HK-2 (cell line): ENCODE measurements around the gene ZNF783.
"Not testable (repeated sequence)": the region's sequence is repeated elsewhere in the genome, so short reads cannot be mapped to it uniquely, and the experiment has no call there.

Experiments
- DNase-seq: peaks from one replicate; pipeline ENCODE4 v3.0.0-alpha.2; 2018; ENCODE audit not compliant: unreplicated experiment

Gene ZNF783

DNA sequence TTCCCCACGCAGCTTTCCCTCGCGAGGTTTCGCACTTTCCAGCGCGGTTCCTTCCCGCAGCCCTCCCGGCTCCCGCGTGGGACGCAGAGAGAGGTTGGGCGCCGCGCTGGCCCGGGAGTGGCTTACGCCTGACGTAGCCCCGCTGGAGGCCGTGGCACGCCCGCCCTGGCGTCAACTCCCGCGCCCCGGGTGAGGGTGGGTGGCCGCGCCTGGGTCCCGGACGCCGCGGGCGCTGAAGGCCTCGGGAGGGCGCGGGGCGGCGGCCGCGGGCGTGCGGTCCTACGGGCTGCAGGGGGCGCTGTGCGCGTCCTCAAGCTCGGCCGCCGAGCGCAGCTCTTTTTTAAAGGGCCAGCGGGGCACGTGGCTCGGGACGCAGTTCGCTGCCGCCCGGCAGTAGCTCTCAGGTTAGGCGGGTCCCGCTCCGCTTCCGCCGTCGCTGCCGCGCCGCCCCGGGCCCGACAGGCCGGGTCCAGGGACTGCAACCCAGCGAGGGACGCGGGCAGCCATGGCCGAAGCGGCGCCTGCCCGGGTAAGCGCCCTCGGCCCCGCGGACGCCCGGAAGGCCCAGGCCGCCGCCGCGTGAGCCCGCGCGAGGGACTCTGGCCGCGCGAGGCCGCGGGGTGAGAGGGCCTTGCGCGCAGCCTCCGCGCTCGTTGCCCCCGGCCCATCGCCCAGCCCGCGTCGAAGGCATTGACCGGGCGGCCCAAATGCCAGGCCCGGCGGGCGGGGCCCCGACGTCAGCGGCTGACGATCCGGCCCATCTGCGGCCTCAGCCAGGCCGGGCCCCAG is at the start of gene ZNF783:
Gene ZNF783, plus strand, starts transcription at position 368 of the 789 bp plus-strand sequence. Its CDS starts 138 bp downstream, at position 506.
- DNase-seq = peak; percentile 90

DNA sequence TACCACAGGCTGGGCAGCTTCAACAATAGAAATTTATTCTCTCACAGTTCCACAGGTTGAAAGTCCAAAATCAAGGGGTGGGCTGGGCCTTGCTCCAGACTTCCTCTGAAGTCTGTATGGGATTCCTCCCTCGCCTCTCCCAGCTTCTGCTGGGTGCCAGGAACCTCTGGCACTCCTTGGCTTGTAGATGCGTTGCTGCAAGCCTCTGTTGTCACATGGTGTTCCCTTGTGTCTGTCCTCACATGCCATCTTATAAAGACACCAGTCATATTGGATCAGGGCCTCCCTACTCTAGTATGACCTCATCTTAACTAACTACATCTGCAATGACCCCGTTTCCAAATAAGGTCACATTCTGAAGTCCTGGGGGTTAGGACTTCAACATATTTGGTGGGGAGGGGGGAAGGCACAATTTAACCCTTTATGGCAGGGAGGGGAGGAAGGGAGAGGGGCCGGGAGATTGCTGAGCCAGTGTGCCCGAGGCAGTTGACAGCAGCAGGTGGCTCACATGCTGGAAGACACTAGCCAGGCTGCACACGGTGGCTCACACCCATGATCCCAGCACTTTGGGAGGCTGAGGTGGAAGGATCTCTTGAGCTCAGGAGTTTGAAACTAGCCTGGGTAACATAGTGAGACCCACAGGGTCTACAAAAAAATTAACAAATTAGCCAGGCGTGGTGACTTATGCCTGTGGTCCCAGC is 47.8 kb upstream of the ZNF783 start:
- DNase-seq = no peak

GRCh38 chr7:149216402-149216801 is 45.6 kb upstream of the ZNF783 start:
- DNase-seq = no peak

GRCh38 chr7:149217570-149217969 is 44.4 kb upstream of the ZNF783 start:
- no peak for DNase-seq

- no peak for DNase-seq
Observed at GRCh38 chr7:149218469-149219420, 43.3 kb upstream of the ZNF783 start.

- peak; percentile 68 for DNase-seq
Observed at GRCh38 chr7:149220534-149220933, 41.5 kb upstream of the ZNF783 start.

DNA sequence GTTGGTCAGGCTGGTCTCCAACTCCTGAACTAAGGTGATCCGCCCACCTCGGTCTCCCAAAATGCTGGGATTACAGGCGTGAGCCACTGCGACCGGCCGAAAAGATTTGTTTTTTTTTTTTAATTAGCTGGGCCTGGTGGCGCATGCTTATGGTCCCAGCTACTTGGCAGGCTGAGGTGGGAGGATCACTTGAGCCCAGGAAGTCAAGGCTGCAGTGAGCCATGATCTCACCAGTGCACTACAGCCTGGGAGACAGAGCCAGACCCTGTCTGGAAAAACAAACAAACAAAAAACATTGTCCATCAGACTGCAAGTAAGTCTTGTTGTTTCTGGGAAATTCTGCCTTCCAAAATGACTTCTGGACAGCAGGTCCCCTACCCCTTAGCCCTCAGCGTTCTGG is 38.8 kb upstream of the ZNF783 start:
- no peak for DNase-seq

- no peak for DNase-seq
Observed at GRCh38 chr7:149223761-149224160, 38.2 kb upstream of the ZNF783 start.

DNA sequence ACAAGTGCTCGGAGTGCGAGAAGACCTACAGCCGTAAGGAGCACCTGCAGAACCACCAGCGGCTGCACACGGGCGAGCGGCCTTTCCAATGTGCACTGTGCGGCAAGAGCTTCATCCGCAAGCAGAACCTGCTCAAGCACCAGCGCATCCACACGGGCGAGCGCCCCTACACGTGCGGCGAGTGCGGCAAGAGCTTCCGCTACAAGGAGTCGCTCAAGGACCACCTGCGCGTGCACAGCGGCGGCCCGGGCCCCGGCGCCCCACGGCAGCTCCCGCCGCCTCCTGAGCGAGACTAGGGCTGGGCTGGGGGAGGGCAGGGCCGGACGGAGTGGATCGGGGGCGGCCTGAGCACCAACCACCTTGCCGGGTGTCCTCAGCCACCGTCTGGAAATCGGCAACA is 37.6 kb upstream of the ZNF783 start:
- no peak for DNase-seq

DNA sequence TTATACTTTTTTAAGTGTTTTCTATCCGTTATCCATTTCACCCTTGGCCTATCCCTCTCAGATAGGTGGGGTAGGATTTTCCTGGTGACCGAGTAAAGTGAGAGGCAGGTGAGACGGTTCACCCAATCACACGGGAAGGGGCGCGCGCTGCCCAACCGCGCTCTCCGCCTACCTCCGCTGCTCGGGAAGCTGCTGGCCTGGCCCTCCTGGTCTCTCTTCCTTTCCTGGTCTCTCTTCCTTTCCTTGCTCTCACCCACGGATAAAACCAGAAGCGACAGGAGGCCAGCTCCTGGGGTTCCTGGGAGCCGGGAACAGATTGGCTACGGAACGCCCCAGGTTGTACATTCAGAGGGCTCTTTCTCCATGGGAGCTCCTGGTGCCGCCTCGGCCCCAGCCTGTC is 36.9 kb upstream of the ZNF783 start:
- DNase-seq = no peak

DNA sequence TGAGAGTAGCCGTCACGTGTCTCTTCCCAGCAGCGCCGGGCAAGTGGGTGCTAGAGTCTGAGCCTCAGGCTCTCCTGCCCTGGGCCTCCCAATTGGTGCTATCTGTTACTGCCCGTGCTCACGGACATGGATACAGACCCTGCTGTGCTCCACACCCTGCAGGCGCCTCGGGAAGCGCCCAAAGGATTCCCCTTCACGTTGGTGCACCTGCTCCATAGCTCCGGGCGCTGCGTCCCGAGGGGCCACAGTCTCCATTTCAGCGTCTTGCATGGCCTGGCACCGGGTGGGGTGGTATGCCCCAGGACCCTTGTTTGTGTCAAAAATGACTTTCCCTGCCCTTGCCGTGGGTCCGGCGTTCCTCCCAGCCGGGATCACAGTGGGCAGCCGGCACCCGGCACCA is 36.3 kb upstream of the ZNF783 start:
- DNase-seq = no peak

DNA sequence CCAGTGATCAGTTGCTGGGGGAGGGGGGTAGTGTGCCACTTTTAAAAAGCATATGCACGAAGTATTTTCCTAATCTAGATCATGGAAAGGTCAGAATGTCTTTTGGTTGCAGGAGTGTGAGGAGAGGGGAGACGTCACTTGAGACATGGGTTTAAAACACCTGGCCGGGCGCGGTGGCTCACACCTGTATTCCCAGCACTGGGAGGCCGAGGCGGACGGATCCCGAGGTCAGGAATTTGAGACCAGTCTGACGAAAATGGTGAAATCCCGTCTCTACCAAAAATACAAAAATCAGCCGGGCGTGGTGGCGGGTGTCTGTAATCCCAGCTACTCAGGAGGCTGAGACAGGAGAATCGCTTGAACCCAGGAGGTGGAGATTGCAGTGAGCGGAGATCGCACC is 35.6 kb upstream of the ZNF783 start:
- not testable (repeated sequence) for DNase-seq

- no peak for DNase-seq
Observed at GRCh38 chr7:149226840-149227494, 35.0 kb upstream of the ZNF783 start.

- DNase-seq = no peak
Observed at GRCh38 chr7:149228831-149229471, 33.0 kb upstream of the ZNF783 start.

DNA sequence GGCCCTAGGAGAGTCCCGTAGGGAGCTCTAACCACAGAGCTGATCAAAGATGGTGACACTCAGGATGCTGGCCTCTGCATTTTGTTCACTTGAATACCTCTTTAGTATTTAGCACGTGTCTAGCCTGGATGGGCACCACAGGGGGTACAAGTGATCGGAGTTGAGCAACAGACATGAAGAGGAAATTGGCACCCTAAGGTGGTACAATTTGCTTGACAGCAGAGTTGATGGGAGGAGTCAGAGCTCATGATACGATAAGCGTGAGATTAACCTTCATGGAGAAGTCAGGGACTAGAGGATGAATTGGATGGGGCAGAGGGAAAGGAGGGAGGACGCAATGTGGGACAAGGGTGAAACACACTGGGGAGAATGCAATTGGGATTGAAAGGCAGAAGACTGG is 32.5 kb upstream of the ZNF783 start:
- no peak for DNase-seq

DNA sequence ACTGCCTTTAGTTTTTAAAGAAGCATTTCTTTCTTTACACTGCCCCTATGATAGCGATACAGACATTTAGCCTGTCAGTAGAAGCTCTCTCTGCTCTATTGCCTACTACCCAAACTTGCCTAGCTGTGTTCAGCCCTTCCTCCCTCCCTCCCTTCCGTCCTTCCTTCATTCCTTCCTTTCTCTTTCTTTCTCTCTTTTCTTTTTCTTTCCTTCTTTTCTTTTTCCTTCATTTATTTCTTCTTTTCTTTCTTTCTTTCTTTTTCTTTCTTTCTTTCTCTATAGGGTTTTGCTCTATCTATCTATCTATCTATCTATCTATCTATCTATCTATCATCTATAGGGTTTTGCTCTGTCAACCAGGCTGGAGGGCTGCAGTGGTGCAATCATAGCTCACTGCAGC is 29.6 kb upstream of the ZNF783 start:
- no peak for DNase-seq

DNA sequence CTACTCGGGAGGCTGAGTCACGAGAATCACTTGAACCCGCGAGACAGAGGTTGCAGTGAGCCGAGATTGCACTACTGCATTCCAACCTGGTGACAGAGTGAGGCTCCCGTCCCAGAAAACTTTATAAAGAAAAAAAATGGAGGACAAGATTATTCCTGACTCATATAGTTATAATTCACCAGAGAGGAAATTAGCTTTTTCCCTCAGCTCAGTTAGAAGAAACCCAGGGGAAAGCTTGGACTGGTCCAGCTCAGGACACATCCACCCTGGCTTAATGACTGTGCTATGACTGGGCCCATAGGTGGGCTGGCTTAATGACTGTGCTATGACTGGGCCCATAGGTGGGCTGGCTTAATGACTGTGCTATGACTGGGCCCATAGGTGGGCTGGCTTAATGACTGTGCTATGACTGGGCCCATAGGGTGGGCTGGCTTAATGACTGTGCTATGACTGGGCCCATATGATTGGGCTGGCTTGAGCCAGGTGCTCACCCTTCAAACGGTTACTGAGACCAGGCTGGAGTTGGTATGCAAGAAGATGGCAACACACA is 28.3 kb upstream of the ZNF783 start:
- DNase-seq = peak; percentile 82

DNA sequence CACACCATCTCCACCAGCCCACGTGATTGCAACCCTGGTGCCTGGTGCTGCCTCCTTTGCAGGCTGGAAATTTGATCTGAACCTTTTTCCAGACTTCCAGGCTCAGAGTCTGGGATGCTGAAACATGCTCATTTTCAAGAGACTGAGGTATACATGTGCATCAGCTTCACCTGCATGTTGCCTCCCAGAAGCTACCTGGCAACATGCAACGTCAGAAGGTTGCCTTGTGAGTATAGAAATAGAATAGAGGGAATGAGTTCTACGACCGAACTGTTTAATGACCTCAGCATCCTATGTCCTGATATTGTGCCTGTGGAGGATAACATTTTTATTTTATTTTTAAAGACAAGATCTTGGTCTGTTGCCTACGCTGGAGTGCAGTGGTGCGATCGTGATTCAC is 24.5 kb upstream of the ZNF783 start:
- no peak for DNase-seq

GRCh38 chr7:149238051-149238450 is 23.9 kb upstream of the ZNF783 start:
- DNase-seq = peak; percentile 52

DNA sequence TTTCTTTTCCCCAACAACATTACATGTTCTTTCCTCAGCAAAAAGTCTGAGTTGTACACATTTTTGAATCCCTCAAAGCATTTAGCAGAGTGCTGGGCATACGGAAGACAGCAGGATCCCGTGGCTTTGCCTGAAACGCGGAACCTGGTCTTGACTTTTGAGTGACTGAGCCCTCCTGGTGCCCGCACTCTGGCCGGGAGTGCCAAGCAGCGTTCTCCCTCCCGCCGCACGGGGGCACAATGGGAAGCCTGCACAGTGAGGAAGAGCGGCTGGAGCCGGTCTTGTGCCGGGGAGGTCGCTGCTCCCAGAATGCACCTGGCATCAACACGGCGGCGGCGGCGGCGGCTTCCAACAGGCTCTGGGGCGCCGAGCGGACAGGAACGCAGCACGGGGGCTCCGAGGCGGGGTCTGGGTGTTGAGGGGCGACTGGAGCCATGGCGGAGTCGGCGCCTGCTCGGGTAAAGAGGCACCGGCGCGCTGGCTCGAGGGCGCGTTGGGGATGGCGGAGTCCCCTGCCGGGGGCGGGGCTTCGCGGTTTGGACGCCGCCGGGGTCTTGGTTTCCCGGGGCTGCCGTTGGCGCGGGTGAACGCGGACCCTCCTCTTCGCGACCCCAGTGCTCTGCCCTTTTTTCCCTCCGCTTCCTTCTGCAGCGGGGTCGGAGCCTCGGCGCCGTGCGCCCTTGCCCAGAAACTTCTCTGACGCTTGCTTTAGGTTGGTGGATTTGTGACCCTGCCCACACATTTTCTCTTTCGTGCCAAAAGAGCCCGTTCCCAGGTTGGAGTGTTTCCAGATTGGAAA is 22.5 kb upstream of the ZNF783 start, which contains the start of gene ZNF212:
Gene ZNF212, plus strand, starts transcription at position 307 of the 799 bp plus-strand sequence. Its CDS starts 128 bp downstream, at position 435.
- DNase-seq = peak; percentile 95
